Stimulated activated CD8-positive, alpha-beta memory T cell treated with anti-CD3 and anti-CD28 coated beads, Interleukin-12 subunit alpha, Interleukin-12 subunit beta, amount 100 ng/mL, for 24 hours (primary cell): ENCODE results near the gene SLC12A2.
A peak's percentile ranks its signal among the peaks of the same experiment; 100 is the strongest.

ENCODE experiments used
- DNase-seq: peaks from one replicate; pipeline ENCODE4 v3.0.0-alpha.2; 2020; ENCODE audit errors: extremely low read depth

The SLC12A2 gene

DNA sequence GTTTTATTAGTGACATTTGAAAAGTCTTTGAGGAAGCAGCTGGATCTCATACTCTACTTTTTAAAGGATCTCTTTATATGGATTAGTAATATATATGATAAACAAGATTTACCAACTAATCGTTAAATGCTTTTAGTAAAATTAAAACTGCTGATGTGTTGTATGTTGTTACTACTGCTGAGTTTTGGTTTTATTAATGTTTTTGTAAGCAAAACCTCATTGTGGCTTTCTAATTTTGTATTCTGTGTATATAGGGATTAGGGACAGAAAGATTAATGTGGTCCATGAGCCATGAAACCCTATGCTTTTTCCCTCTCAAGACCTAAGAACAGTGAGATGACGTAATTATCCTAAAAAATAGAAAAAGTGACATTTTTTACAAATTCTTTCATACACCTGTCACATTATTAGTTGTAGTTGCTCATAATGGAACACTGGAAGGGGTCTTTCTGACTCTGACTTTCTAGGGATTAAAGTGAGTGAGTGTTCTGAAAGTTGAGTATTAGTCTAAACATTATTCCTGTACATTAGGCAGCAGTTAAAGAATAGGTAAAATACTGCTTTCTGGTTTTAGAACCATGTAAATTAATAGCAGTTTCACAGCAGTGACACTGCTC is 85.9 kb downstream of the SLC12A2 start:
- DNase-seq, result no peak

DNA sequence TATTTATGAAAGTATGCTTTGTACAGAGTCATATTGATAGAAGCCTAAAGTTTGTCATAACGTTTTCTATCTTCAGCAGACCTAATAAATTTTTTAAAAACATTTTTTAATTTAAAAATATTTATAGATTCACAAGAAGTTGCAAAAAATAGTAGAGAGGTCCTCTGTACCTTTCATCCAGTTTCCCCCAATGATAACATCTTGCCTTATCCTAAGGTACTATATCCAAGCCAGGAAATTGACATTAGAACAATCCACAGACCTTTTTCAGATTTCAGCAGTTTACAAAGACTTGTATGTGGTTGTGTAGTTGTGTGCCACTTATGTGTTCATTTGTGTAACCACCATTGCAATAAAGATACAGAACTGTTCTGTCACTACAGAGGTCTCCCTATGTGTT is 88.5 kb downstream of the SLC12A2 start:
- DNase-seq, result no peak

DNA sequence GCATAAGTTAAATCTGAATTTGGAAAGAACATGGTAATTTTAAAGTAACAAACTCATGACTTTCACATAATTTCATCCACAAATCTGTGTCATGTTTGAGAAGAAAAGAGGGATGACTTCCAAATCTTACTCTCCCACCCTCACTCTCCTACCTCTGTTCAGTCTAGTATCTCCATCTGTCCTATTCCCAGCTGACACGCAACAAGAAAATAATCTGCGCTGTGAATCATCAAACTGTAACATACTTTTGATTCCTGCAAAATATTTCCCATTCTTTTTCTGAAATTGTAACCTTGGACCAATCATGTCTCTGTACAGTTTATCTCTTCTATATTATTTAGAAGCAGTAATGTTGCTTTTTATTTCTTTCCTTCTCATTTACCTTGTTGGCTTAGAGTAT is 91.4 kb downstream of the SLC12A2 start:
- DNase-seq, result no peak

DNA sequence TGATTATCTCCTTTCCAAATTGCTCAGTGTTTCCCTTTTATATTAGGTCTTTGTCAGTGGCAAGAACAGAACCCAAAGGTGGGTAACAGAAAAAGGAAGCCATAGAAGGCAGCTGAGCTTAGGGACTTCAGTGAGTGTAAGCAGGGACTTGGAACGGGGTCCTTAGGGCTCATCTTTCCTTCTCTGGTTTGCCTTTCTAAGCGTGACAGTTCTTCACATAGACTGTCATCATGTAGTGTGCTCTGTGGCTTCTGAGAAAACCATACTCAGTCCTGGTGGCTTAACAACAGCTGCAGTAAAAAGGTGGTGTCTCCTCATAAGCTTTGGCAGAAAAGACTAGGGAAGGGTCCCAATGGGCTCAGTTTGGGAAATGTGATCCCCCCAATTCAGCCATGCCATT is 108.8 kb downstream of the SLC12A2 start:
- DNase-seq, result no peak

DNA sequence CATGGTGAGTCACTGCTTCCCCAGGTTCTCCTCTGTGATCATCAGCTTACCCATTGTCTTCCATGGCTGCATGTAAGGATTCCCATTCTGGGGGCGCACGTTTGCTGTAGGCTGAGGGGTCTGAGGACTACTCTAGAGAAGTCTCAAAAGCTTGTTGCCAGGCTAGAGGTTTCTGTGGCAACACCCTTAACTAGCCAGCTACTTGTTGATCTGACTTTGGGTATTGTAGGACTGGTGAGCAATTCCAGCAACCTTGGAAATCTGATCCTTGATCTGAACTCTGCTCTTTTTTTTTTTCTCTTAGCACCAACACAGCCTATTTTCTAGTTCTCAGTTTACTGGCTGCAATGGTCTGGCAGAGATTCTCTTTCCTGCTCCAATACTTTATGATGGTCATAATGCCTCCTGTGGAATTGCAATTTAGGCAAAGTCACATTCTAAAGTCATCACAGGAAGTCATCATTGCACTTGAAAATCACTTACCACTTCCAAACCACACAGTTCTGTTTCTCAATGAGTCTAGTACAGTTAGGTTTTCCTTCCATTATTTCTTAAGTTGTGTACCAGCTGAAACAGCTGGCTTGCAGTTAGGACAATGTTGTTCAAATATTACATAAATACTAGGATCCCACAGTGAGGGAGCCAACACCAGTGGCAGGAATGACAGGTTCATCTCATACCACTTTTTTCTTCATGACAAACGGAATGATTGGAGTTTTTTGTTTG is 110.3 kb downstream of the SLC12A2 start:
- no peak for DNase-seq

DNA sequence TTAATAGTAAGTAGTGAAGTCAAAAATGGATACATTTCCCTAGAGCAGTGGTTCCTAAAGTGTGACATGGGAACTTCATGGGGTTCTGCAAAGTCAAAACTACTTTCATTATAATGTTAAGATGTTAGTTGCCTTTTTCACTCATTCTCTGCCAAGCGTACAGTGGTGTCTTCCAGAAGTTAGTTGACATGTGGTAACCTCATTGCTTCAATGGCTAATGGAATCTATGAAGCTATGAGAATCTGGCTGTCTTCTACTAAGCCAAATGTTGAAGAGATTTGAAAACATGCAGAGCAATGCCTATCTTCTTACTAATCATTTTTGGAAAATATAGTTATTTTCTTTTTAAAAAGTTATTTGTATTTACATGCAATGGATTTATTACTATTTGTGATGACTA is 111.8 kb downstream of the SLC12A2 start:
- no peak for DNase-seq

DNA sequence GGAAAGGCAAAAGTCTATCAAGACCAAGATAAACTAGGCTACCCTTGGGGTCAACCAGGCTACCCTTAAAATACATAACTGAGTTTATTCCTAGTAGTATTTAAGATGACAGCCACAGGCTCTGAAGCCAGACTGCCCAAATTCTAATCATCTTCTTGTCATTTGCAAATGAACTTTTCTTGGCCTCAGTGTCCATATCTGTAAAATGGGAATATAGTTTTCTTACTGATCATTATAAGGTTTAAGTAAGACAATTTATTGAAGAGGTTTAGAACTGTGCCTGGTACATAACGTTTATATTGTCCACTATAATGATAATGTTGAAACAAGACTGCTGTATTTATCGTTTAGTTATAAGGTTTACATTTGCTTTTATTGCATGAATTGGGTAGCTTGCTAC is 112.5 kb downstream of the SLC12A2 start:
- no peak for DNase-seq

DNA sequence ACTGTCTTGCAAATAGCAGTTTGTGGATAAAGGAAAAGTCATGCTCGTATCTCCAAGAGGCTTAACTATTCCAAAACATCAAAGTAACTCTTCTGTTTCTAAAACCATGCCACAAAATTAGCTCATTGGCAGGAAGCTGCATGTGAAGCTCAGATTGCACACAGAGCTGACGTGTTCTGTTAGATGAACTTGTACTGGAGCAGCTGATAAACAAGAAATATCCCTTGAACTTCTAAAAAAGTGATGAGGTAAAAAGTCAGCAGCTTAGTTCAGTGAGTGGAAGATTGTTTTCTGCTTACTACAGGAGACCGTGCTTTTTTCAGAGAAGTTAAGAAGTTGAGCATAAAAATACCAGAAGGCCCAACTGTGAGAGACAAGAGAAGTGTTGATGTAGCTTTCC is 113.2 kb downstream of the SLC12A2 start:
- no peak for DNase-seq

DNA sequence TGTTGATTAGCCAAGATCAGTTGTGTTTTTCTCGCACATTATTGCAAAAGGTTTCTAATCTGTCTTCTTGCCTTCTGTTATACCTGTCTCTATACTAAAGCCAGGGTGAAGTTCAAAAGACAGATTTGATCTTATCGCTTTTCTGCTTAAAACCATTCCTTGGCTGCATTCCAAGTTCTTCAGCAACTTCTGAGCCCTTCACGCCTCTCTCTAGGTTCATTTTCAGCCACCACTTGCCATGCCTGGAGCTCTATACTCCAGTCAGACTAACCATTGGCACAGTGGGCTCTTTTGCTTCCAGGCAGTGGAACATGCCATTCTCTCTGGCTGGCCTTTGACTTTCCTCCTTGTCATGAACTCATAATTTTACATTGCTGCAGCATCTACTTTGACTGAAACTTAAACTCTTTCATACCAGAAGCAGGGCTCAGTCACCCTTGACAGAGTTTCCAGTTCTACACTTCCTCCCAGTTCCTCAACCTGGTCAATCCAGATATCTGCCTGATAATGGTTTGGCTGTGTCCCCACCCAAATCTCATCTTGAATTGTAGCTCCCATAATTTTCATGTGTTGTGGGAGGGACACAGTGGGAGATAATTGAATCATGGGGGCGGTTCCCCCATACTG is 114.4 kb downstream of the SLC12A2 start:
- DNase-seq, result no peak

DNA sequence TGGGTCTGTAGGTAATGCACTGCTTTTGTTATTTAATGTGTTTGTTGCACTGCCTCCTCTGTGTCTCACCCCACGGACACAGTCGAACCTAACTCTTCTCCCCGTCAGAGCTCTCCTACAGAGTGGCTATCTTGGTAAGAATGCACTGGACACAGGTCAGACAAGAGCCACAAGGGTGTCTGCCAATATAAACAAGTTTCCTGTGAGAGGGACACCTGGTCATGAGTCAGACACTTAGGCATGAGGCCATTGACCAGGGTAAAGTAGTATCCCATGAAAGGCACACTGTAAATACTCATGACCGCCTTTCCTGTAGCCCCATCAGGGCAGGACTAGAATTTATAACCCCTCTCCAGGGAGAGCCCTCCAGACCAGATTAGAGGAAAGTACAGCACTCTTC is 115.5 kb downstream of the SLC12A2 start:
- DNase-seq, result no peak

DNA sequence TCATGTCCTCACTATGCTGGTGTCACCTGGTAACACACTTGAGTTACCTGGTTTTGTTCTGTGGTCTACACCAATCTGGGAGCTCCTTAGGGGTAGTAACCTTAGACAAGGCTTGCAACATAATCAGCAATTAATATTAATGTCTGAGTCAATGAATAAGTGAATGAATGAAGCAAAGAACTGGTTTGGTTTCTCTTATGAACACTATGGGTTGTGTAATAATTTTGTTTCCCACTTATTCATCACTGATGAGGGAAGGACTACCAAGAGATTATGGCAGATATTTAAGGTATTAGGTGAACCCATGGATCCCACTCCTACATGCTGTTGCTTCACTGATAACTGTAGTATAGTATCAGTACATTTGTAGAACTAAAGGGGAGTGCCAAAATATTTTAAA is 116.0 kb downstream of the SLC12A2 start:
- DNase-seq, result no peak

DNA sequence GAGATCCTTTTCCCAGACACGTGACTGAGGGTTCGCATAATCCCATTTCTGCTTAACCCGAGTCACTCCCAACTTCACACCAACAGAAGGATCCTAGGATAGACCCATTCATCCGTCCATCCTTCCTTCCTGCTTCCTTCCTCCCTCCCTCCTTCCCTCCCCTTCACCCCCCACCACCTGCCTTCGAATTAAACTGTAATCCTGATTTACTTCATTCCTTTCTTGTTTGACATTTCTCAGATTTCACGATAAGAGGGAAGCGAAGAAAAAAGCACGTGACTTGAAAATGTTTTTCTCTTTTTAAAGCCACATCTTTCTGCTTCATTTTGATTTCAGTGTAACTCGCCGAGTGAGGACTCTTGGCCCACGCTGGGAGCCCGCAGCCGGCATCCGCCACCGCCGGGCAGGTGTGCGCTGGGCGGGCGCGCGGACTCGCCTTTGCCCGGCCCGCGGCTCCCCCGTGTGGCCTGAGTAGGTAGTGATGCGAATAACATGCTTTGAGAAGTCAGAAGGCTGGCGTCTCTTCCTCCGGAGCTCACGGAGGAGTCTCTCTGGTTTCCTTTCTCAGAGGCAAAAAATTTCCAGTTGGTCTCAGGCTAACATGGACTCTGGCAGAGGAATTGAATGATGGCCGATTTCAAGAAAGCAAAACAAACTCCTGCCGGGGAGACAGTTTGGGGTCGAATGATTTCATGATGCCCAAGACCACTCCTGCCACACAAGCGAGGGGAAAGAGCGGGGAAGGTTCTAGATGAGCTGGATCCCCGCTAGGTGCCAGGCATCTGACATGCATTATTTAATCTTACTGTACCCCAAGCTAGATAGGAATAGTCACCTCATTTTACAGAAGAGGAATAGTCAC is 117.7 kb downstream of the SLC12A2 start:
- peak; percentile 57 for DNase-seq

DNA sequence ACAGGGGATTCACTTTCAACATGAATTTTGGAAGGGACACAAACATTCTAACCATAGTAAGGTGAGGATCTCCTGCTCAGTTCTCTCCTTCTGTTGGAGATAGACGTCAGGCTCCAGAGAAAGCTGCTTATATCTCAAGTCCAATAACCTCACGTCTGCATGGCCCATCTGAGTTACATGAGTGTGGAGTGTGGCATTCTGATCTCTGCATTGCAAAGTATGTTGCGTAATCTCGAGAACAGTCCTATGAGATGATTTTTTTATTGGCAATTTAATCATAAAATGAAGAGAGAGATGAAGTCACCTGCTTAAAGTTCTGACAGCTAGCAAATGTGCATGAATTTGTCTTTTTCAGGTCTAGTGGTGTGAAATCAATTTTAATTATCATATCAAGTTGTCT is 118.8 kb downstream of the SLC12A2 start:
- DNase-seq, result no peak

DNA sequence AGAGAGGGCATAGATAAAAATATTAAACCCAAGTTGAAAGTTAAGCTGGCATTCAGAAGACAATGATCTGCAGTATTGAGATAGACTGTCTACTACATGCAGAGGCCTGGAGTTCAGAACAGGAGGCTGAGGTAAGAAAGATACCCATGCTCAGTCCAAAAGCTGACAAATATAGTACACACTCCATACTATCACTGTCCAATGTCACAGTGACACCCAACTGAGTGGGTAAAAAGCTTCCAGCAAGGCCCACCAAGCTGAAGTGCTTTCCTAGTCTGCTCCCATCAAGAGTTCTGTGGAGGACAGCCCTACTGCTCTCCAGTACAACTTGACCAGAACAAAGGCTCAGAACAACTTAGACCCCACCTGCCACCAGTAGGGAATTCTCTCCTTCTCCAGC is 124.9 kb downstream of the SLC12A2 start:
- DNase-seq, result no peak

DNA sequence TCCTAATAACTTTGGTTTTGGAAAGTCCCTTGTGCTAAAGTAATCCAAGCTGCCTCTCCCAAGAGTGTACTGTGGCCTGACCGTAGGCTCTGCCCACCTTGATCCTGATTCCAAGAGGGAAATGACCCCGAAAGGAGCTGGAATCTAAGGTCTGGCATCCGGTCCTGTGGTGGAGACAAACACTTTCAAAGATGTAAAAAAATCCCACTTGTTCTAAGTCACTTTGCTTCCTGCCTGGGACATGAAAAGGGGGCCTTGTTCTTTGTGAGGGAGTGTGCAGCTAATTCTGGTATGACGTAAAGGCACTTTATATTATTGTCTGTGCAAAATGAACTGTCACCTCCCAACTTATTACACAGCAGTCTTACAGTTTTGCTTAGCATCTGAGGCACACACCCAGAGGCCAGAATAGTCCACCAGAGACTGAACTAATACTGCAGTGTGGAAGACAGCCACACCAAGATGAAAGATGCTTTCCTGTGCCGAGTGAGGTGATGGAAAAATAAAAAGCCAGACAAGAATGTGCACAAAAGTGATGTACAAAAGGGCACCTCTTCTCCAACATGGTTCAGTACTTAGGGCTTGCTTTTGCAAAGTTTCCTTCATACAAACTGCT is 128.7 kb downstream of the SLC12A2 start:
- DNase-seq, result no peak

DNA sequence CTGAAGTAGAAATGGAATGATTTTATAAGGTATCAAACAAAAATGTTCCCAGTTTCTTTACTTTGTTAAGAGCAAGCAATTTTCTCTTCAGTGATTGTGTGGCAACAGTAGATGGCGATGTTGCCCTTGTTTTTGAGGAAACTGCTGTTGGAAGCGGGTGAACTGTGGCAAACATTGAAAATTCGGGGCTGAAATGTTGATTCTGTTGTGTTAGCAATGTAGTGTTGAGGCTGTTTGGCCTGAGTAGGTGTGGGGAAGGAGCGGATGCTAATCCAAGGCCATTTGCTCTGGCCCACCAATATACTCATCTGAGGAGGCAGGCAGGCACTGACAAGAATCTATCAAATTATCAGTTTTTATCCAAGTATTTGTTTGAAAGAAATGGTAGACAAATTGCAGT is 129.8 kb downstream of the SLC12A2 start:
- no peak for DNase-seq

DNA sequence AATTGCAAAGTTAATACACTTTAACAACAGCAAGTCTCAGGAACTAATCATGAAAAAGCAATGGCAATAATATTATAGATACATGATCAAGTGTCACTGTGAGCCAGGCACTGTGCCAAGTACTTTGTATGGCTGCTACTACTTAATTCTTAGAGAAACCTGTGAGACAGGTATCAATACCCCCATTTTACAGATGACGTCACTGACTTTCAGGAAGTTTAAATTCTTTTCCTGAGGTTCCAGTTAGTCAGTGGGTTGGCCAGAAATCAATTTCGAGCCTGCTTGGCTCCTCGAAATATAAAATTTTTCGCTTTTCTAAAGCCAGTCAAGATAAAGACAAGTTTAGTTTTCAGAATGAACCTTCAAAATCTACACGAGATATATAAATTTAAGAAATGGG is 130.3 kb downstream of the SLC12A2 start:
- no peak for DNase-seq

DNA sequence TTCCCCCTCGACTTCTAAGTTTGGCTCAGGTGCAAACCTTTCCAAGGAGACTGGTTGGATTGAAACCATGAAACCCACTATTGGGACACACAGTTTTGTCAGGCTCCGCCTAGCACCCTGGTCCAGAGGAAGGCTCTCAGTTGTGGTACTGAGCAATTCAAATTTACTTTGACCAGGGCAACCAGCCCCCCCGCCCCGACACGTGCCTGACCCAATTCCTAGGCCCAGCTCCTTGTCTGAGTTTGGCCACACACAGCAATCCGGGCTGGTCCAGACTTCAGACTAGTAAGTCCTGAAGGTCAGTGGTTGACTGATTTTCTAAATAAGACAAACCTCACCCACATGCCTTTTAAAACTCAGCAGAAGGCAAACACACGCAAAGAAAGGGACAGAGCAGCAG is 132.7 kb downstream of the SLC12A2 start:
- DNase-seq, result no peak

DNA sequence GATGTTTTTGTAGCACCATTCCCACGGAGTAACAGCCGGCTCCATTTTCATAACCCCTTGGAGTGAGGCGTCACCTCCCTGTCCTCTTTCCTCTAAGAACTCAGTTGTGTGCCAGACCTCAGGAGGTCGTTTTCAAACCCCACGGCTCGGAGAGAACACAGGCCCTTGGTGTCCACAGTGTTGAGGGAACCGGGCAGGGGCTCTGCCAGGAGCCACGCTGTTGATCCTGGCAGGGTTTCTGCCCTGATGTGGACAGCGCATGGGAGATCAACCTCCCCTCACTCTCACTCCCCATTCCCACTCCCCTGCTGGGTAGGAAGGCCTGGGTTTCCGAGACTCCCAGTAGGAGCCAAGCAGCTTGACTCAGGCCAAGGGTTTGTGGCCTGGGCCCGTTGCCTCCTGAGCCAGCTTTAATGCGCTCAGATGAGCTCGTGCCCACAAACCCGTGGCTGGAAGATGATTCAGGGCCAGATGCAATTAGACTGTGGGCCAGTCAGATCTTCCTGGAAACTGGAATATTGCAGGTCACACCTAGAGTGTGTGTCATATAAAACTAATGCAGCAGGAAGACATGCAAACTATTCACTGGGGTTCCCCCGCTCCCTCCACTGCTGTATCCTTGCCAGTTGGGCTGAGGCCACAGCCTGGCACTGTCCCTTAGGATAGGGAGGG is 133.4 kb downstream of the SLC12A2 start:
- DNase-seq, result no peak

DNA sequence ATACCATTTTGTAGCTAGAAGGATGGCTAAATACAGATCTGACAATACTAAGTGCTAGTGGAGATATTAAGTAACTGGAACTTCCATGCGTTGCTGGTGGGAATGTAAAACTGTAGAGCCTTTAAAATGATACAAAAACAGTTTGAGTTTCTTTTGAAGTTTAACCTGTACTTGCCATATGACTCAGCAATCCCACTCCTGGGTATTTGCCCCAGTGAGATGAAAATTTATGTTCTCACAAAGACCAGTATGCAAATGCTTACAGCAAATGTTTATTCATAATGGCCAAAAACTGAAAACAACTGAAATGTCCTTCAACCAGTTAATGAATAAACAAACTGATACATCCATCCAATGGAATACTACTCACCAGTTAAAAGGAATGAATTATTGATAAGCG is 137.3 kb downstream of the SLC12A2 start:
- no peak for DNase-seq

DNA sequence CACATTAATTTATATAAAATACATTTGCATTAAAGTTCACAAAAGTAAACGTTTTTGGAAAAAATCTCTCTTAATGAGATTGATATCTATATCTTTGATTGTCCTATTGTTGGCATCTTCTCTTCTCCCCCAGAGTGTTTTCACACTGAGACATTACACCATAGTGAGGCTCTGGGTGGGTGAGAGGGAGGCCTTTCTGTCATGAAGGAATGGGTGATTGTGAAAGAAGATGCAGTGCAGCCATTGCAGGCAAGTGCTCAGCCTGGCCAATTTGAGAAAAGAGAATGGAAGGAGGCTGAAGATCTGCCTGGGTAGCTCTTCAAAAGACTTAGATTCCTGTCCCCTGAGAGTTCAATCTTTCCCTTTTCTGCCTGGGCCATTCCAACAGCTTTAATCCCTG is 140.8 kb downstream of the SLC12A2 start:
- no peak for DNase-seq
